Measurements from ENCODE around the gene PROS1. TPM values are rescaled to one million over a fixed set of nuclear protein-coding genes. Genes with fewer than 3 reads are reported as not detected.

Gene PROS1
- total and polyA plus RNA-seq, 2 of the 8 experiments (the other 6 are each of a cell fraction or from before 2014, with no cell fraction given) = 0.65 to 2.5 TPM

- peaks cover 14 to 23% of the 10 kb centered on the region in 2 experiments; a peak in 2 of 4 replicates for H3K9me3 ChIP-seq (ENCODE audit: insufficient read depth in 2 of 2, low read depth in 1 of 2, low read length in 1 of 2)
- ChIA-PET CTCF (ENCODE audit: partially characterized antibody) (interaction anchor here (0.6 to 0.8 kb wide), 2 partner anchors 10 to 27 kb away, joined by 3 to 4 read pairs; no protein-coding TSS in a partner anchor), POLR2A (ENCODE audit: partially characterized antibody) (no interaction called here)
- no peak overlapping the region for H3K4me2 ChIP-seq (ENCODE audit: insufficient read depth in 1 of 2, low read depth in 2 of 2, low read length in 2 of 2)
- H2AK5ac ChIP-seq (ENCODE audit: low read depth, low read length) = no peak overlapping the region
- no peak overlapping the region for H2BK120ac ChIP-seq (replicated peaks; ENCODE audit: low read depth, low read length)
- H3K79me2 ChIP-seq (ENCODE audit: control insufficient read depth in 1 of 2, insufficient read depth in 2 of 2, low read length in 2 of 2) = no peaks in the 10 kb centered on the region
- DNase-seq (ENCODE audit: low read depth in 1 of 2, low spot score in 2 of 2) = no peak
- H3K27me3 ChIP-seq (replicated peaks in 1 of 4; ENCODE audit: control insufficient read depth in 3 of 4, extremely low read depth in 1 of 4, insufficient read depth in 3 of 4, low read length in 3 of 4) = no peaks in the 10 kb centered on the region
- H4K91ac ChIP-seq (replicated peaks; ENCODE audit: insufficient read length, low read length) = no peak overlapping the region
- no peak overlapping the region for H3K27ac ChIP-seq (ENCODE audit: low read depth, low read length)
- no peak for FAIRE-seq
- no peaks in the 10 kb centered on the region for H4K20me1 ChIP-seq (replicated peaks in 1 of 2; ENCODE audit: control insufficient read depth in 1 of 2, insufficient read depth in 2 of 2, low read length in 2 of 2)
- peaks cover 2% of the 10 kb centered on the region; the same call in 1 of the 2 replicates for H3K23me2 ChIP-seq (ENCODE audit: low read depth, low read length)
- no peak overlapping the region for H3K56ac ChIP-seq (replicated peaks; ENCODE audit: insufficient read length, low read depth, low read length)
- no peak overlapping the region for H2BK12ac ChIP-seq (ENCODE audit: low read depth, low read length)
- no peak overlapping the region for H3K18ac ChIP-seq (ENCODE audit: extremely low read depth, low read length)
- no peaks in the 10 kb centered on the region for H3K36me3 ChIP-seq (ENCODE audit: control insufficient read depth in 2 of 4, insufficient read depth in 4 of 4, low read length in 3 of 4)
- no peak overlapping the region for H3K23ac ChIP-seq (ENCODE audit: insufficient read length)
- no peak overlapping the region for H4K5ac ChIP-seq (ENCODE audit: insufficient read length, low read depth, low read length)
- H3K4me3 ChIP-seq (ENCODE audit: extremely low read depth in 1 of 4, insufficient read depth in 2 of 4, low read depth in 3 of 4, low read length in 4 of 4) = no peak overlapping the region
- no peak overlapping the region for H2BK20ac ChIP-seq (ENCODE audit: low read length)
- no peak overlapping the region for H3K9ac ChIP-seq (replicated peaks in 1 of 4; ENCODE audit: extremely low read depth in 1 of 4, low read depth in 3 of 4, low read length in 3 of 4)
- no peak overlapping the region for H2BK5ac ChIP-seq (ENCODE audit: low read depth, low read length)
- WGBS, 2 experiments (ENCODE audit: extremely low coverage in 1 of 2, insufficient coverage in 1 of 2, insufficient read length in 1 of 2, insufficient replicate concordance in 2 of 2, low coverage in 1 of 2, low lambda C conversion rate in 2 of 2, missing lambda C conversion rate in 1 of 2) = 88% methylated on average over 1 of the region's 1 CpG; no CpG with 5 or more reads in 1 of the 2 experiments
- no peak overlapping the region for H3K4ac ChIP-seq (replicated peaks; ENCODE audit: insufficient read length, low read depth, low read length)
- no peaks in the 10 kb centered on the region for H3K79me1 ChIP-seq (ENCODE audit: low read depth, low read length)
- no peak overlapping the region for H2AFZ ChIP-seq (ENCODE audit: low read length)
- H2BK15ac ChIP-seq (ENCODE audit: low read length) = no peak overlapping the region
- no peak overlapping the region for H3K14ac ChIP-seq (ENCODE audit: insufficient read length)
- H3K4me1 ChIP-seq (replicated peaks in 1 of 4; ENCODE audit: control insufficient read depth in 3 of 4, insufficient read depth in 4 of 4, low read length in 3 of 4) = no peaks in the 10 kb centered on the region
- no peak overlapping the region for H4K8ac ChIP-seq (ENCODE audit: extremely low read depth, insufficient read depth, low read length)
- no peak for TF ChIP-seq EP300 (IDR thresholded peaks at IDR 0.05; ENCODE audit: borderline replicate concordance in 1 of 2, low read depth in 2 of 2, low read length in 2 of 2)
- TF ChIP-seq GABPA (IDR thresholded peaks at IDR 0.05; ENCODE audit: borderline replicate concordance, insufficient read depth, low read length) = no peak
- TF ChIP-seq POLR2A (IDR thresholded peaks at IDR 0.05; ENCODE audit: control extremely low read depth in 1 of 2, low read depth in 2 of 2, low read length in 2 of 2) = no peak
- TF ChIP-seq HDAC6 (IDR thresholded peaks at IDR 0.05; ENCODE audit: low read depth, low read length) = no peak
Observed at GRCh38 chr3:93961026-93961425, 12.7 kb downstream of the PROS1 start.
